ENCODE results near the gene DET1. TPM values are rescaled to one million over a fixed set of nuclear protein-coding genes. Genes with fewer than 3 reads are reported as not detected.

DET1 gene
- total and polyA plus RNA-seq, 2 of the 13 experiments (the other 11 are each of a cell fraction or from before 2014, with no cell fraction given): 2.2 to 4.2 TPM

DNA sequence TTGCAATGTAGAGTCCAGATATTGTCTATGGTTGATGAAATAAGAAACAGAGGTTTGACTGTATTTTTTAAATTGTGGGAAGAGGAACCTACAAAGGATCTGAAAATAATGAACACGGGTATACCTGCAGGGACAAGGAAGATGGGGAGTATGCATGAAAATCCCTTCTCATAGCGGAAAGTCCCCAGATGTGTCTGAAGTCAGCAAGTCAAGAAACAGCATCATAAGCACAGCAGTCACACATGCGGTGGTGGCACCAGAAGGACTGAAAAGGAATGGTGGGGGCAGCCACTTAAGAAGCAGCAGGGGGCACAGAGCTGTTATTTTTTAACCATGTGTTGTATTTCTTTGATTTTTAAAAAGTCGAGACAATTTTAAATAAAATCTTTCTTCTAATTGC, 74.3 kb downstream of the DET1 start:
- FAIRE-seq: no peak
- H3K4me2 ChIP-seq (ENCODE audit: low read depth, low read length): no peak overlapping the region
- H3K27me3 ChIP-seq (ENCODE audit: control insufficient read depth in 1 of 2, insufficient read depth in 2 of 2, low read length in 2 of 2): no peaks in the 10 kb centered on the region; a peak in 1 of 5 replicates
- in situ Hi-C loops (cut with HindIII; ENCODE audit: extremely low pct_ligation_motif_present, low pct_unique_long_range_greater_than_20kb): loop anchor here (10.0 kb wide), 1 partner anchor 363 kb away; no protein-coding TSS in a partner anchor
- no peak overlapping the region for H3K27ac ChIP-seq (ENCODE audit: extremely low read length, insufficient read depth, low read length)
- no peak overlapping the region for H2AFZ ChIP-seq (ENCODE audit: low read length)
- no peak for ATAC-seq
- ChIA-PET POLR2A (no interaction called here), CTCF (ENCODE audit: low intra/inter-chr PET ratio, low total read pairs) (no interaction called here)
- H3K9me3 ChIP-seq (ENCODE audit: low read length): no peaks in the 10 kb centered on the region
- WGBS (ENCODE audit: low lambda C conversion rate): 94% methylated on average over 4 of the region's 4 CpGs
- H3K4me3 ChIP-seq (replicated peaks in 1 of 3; ENCODE audit: insufficient read depth in 1 of 3, low read depth in 2 of 3, low read length in 3 of 3): no peak overlapping the region
- no TSS peak for BruUV-seq (replicated peaks)
- H3K79me2 ChIP-seq (ENCODE audit: insufficient read depth, low read length): peaks cover 15% of the 10 kb centered on the region
- DNase-seq (ENCODE audit: low spot score): no peak
- no peaks in the 10 kb centered on the region for H4K20me1 ChIP-seq (ENCODE audit: insufficient read depth, low read length)
- intact Hi-C loops (cut with micrococcal nuclease; ENCODE audit: unreplicated experiment): no loop called here
- H3K36me3 ChIP-seq (replicated peaks in 1 of 2; ENCODE audit: control insufficient read depth in 1 of 2, insufficient read depth in 2 of 2, low read length in 2 of 2): peaks cover 4 to 22% of the 10 kb centered on the region in 2 experiments
- peaks cover 20% of the 10 kb centered on the region for H3K4me1 ChIP-seq (ENCODE audit: insufficient read depth, low read length)
- no peak overlapping the region for H3K9ac ChIP-seq (ENCODE audit: insufficient read depth, low read depth, low read length)
- TF ChIP-seq, protein P1, sequence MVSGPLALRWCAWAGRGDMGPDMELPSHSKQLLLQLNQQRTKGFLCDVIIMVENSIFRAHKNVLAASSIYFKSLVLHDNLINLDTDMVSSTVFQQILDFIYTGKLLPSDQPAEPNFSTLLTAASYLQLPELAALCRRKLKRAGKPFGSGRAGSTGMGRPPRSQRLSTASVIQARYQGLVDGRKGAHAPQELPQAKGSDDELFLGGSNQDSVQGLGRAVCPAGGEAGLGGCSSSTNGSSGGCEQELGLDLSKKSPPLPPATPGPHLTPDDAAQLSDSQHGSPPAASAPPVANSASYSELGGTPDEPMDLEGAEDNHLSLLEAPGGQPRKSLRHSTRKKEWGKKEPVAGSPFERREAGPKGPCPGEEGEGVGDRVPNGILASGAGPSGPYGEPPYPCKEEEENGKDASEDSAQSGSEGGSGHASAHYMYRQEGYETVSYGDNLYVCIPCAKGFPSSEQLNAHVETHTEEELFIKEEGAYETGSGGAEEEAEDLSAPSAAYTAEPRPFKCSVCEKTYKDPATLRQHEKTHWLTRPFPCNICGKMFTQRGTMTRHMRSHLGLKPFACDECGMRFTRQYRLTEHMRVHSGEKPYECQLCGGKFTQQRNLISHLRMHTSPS (CRISPR knock-in tag; IDR thresholded peaks at IDR 0.05; ENCODE audit: low read depth): no peak
- TF ChIP-seq TCF7 (IDR thresholded peaks at IDR 0.05; ENCODE audit: low read depth) (no peak), ZNF7 (CRISPR knock-in tag; IDR thresholded peaks at IDR 0.05) (no peak), ZNF468 (CRISPR knock-in tag; IDR thresholded peaks at IDR 0.05) (no peak), SP140L (CRISPR knock-in tag; IDR thresholded peaks at IDR 0.05; ENCODE audit: borderline replicate concordance) (no peak), SP1 (IDR thresholded peaks at IDR 0.05) (no peak), SP1 (CRISPR knock-in tag; IDR thresholded peaks at IDR 0.05) (no peak), SP4 (CRISPR knock-in tag; IDR thresholded peaks at IDR 0.05) (no peak), RBAK (CRISPR knock-in tag; IDR thresholded peaks at IDR 0.05) (no peak), ZKSCAN8 (CRISPR knock-in tag; IDR thresholded peaks at IDR 0.05; ENCODE audit: borderline replicate concordance) (no peak)
- TF ChIP-seq, protein P2, sequence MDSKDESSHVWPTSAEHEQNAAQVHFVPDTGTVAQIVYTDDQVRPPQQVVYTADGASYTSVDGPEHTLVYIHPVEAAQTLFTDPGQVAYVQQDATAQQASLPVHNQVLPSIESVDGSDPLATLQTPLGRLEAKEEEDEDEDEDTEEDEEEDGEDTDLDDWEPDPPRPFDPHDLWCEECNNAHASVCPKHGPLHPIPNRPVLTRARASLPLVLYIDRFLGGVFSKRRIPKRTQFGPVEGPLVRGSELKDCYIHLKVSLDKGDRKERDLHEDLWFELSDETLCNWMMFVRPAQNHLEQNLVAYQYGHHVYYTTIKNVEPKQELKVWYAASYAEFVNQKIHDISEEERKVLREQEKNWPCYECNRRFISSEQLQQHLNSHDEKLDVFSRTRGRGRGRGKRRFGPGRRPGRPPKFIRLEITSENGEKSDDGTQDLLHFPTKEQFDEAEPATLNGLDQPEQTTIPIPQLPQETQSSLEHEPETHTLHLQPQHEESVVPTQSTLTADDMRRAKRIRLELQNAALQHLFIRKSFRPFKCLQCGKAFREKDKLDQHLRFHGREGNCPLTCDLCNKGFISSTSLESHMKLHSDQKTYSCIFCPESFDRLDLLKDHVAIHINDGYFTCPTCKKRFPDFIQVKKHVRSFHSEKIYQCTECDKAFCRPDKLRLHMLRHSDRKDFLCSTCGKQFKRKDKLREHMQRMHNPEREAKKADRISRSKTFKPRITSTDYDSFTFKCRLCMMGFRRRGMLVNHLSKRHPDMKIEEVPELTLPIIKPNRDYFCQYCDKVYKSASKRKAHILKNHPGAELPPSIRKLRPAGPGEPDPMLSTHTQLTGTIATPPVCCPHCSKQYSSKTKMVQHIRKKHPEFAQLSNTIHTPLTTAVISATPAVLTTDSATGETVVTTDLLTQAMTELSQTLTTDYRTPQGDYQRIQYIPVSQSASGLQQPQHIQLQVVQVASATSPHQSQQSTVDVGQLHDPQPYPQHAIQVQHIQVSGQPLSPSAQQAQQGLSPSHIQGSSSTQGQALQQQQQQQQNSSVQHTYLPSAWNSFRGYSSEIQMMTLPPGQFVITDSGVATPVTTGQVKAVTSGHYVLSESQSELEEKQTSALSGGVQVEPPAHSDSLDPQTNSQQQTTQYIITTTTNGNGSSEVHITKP (CRISPR knock-in tag; IDR thresholded peaks at IDR 0.05; ENCODE audit: low read depth): no peak
- TF ChIP-seq, protein P3, sequence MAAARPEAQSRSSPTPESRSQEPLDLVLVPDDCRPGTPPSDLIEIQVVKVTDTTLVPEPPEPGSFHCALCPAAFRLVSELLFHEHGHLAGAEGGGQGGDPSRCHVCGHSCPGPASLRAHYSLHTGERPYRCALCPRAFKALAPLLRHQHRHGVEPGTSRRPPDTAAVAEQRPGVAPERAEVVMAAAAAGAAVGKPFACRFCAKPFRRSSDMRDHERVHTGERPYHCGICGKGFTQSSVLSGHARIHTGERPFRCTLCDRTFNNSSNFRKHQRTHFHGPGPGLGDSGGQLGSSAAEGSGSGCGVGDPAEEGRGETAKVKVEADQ (CRISPR knock-in tag; IDR thresholded peaks at IDR 0.05; ENCODE audit: borderline replicate concordance): no peak
- TF ChIP-seq, protein P4, sequence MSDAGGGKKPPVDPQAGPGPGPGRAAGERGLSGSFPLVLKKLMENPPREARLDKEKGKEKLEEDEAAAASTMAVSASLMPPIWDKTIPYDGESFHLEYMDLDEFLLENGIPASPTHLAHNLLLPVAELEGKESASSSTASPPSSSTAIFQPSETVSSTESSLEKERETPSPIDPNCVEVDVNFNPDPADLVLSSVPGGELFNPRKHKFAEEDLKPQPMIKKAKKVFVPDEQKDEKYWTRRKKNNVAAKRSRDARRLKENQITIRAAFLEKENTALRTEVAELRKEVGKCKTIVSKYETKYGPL (CRISPR knock-in tag; IDR thresholded peaks at IDR 0.05): no peak
- TF ChIP-seq, protein P5, sequence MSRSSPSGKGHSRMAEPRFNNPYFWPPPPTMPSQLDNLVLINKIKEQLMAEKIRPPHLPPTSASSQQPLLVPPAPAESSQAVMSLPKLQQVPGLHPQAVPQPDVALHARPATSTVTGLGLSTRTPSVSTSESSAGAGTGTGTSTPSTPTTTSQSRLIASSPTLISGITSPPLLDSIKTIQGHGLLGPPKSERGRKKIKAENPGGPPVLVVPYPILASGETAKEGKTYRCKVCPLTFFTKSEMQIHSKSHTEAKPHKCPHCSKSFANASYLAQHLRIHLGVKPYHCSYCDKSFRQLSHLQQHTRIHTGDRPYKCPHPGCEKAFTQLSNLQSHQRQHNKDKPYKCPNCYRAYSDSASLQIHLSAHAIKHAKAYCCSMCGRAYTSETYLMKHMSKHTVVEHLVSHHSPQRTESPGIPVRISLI (CRISPR knock-in tag; IDR thresholded peaks at IDR 0.05; ENCODE audit: borderline replicate concordance): no peak
- TF ChIP-seq, protein P6, sequence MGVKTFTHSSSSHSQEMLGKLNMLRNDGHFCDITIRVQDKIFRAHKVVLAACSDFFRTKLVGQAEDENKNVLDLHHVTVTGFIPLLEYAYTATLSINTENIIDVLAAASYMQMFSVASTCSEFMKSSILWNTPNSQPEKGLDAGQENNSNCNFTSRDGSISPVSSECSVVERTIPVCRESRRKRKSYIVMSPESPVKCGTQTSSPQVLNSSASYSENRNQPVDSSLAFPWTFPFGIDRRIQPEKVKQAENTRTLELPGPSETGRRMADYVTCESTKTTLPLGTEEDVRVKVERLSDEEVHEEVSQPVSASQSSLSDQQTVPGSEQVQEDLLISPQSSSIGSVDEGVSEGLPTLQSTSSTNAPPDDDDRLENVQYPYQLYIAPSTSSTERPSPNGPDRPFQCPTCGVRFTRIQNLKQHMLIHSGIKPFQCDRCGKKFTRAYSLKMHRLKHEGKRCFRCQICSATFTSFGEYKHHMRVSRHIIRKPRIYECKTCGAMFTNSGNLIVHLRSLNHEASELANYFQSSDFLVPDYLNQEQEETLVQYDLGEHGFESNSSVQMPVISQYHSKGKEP (CRISPR knock-in tag; IDR thresholded peaks at IDR 0.05): no peak
